H1 (cell line): ENCODE measurements around the gene H2BK1. TPM values are rescaled to one million over a fixed set of nuclear protein-coding genes. Genes with fewer than 3 reads are reported as not detected.

ENCODE experiments used
- CTCF ChIA-PET: fragments of 300-600 bp; sonication (Branson Sonifier 250); formaldehyde crosslinking; loops from one replicate; lab custom pipeline; 2021; ENCODE audit not compliant: partially characterized antibody; lab: Charles Lee
- POLR2A ChIA-PET: fragments of 300-600 bp; sonication (Branson Sonifier 250); formaldehyde crosslinking; loops from one replicate; lab custom pipeline; 2021; ENCODE audit warnings: inconsistent platforms; ENCODE audit not compliant: partially characterized antibody; lab: Charles Lee
- DNase-seq, 2 experiments: peaks; one replicate each; pipeline versions ENCODE4 v3.0.0 to v3.0.0-alpha.2; 2010 to 2022; ENCODE audit warnings: low spot score in 2 of 2, low read depth in 1 of 2, mixed read lengths in 1 of 2
- FAIRE-seq: peaks from 2 replicates; lab custom pipeline; 2011; peaks lifted over from hg19 to GRCh38; lab: Jason Lieb, UNC
- H2AFZ ChIP-seq: 2 replicates; pipeline ENCODE4 v1.8.1; 2012; ENCODE audit warnings: low read length, inconsistent platforms
- H2AK5ac ChIP-seq: 2 replicates; pipeline ENCODE4 v1.6.1; 2013; ENCODE audit warnings: low read depth, low read length
- H2BK120ac ChIP-seq: replicated peaks from 2 replicates; pipeline ENCODE3; 2013; ENCODE audit warnings: low read depth, low read length, inconsistent platforms
- H2BK12ac ChIP-seq: 2 replicates; pipeline ENCODE4 v1.6.1; 2013; ENCODE audit warnings: low read depth, low read length
- H2BK15ac ChIP-seq: 2 replicates; pipeline ENCODE4 v1.6.1; 2013; ENCODE audit warnings: low read length
- H2BK20ac ChIP-seq: 2 replicates; pipeline ENCODE4 v1.6.1; 2013; ENCODE audit warnings: low read length
- H2BK5ac ChIP-seq: 2 replicates; pipeline ENCODE4 v1.6.1; 2013; ENCODE audit warnings: low read depth, low read length
- H3K14ac ChIP-seq: 2 replicates; pipeline ENCODE4 v1.6.1; 2013; ENCODE audit warnings: inconsistent platforms; ENCODE audit not compliant: insufficient read length
- H3K18ac ChIP-seq: 2 replicates; pipeline ENCODE4 v1.6.1; 2013; ENCODE audit warnings: low read length; ENCODE audit errors: extremely low read depth
- H3K23ac ChIP-seq: 2 replicates; pipeline ENCODE4 v1.6.1; 2013; ENCODE audit warnings: inconsistent platforms; ENCODE audit not compliant: insufficient read length
- H3K23me2 ChIP-seq: 2 replicates; pipeline ENCODE4 v1.6.1; 2013; ENCODE audit warnings: low read depth, low read length
- H3K27ac ChIP-seq: 2 replicates; pipeline ENCODE4 v1.6.1; 2011; ENCODE audit warnings: low read depth, low read length, inconsistent platforms
- H3K27me3 ChIP-seq, 4 experiments: replicated peaks in 1 of 4; 1 replicate in 1 of 4; 2 replicates in 3 of 4; pipeline versions ENCODE4 v1.6.1 to v1.8.1; 2011 to 2013; ENCODE audit warnings: low read length in 3 of 4, mild to moderate bottlenecking in 3 of 4, inconsistent platforms in 2 of 4, mixed read lengths in 2 of 4, moderate library complexity in 1 of 4; ENCODE audit not compliant: control insufficient read depth in 3 of 4, insufficient read depth in 3 of 4; ENCODE audit errors: extremely low read depth in 1 of 4
- H3K36me3 ChIP-seq, 4 experiments: 2 replicates each; pipeline versions ENCODE4 v1.6.1 to v1.8.1; 2011 to 2013; ENCODE audit warnings: mild to moderate bottlenecking in 4 of 4, low read length in 3 of 4, moderate library complexity in 2 of 4, control low read depth in 1 of 4, inconsistent platforms in 1 of 4; ENCODE audit not compliant: insufficient read depth in 4 of 4, control insufficient read depth in 2 of 4
- H3K4ac ChIP-seq: replicated peaks from 2 replicates; pipeline ENCODE3; 2013; ENCODE audit warnings: low read length, low read depth, mixed read lengths, inconsistent platforms; ENCODE audit not compliant: insufficient read length
- H3K4me1 ChIP-seq, 4 experiments: replicated peaks in 1 of 4; 1 replicate in 1 of 4; 2 replicates in 3 of 4; pipeline versions ENCODE4 v1.6.1 to v1.8.1; 2011 to 2013; ENCODE audit warnings: low read length in 3 of 4, inconsistent platforms in 2 of 4, mixed read lengths in 1 of 4; ENCODE audit not compliant: insufficient read depth in 4 of 4, control insufficient read depth in 3 of 4
- H3K4me2 ChIP-seq, 2 experiments: 2 replicates each; pipeline versions ENCODE4 v1.6.1 to v1.8.1; 2011 to 2013; ENCODE audit warnings: low read depth in 2 of 2, low read length in 2 of 2, control low read depth in 1 of 2, inconsistent platforms in 1 of 2, mild to moderate bottlenecking in 1 of 2; ENCODE audit not compliant: insufficient read depth in 1 of 2
- H3K4me3 ChIP-seq, 4 experiments: fragments of 200-600, 300-600 bp in 1 of 4; sonication (generic), shearing (Covaris generic), sonication (Bioruptor Twin) in 1 of 4; 2 replicates each; pipeline versions ENCODE4 v1.5.1 to v1.8.1; 2011 to 2016; ENCODE audit warnings: low read length in 4 of 4, low read depth in 3 of 4, control low read depth in 2 of 4, inconsistent platforms in 2 of 4, mild to moderate bottlenecking in 2 of 4, mixed read lengths in 1 of 4, moderate library complexity in 1 of 4; ENCODE audit not compliant: insufficient read depth in 2 of 4; ENCODE audit errors: extremely low read depth in 1 of 4
- H3K56ac ChIP-seq: replicated peaks from 2 replicates; pipeline ENCODE3; 2013; ENCODE audit warnings: low read depth, mild to moderate bottlenecking, mixed read lengths, low read length, inconsistent platforms; ENCODE audit not compliant: insufficient read length
- H3K79me1 ChIP-seq: 2 replicates; pipeline ENCODE4 v1.6.1; 2013; ENCODE audit warnings: low read depth, low read length, control low read depth
- H3K79me2 ChIP-seq, 2 experiments: 2 replicates each; pipeline versions ENCODE4 v1.6.1 to v1.8.1; 2012 to 2013; ENCODE audit warnings: low read length in 2 of 2, mild to moderate bottlenecking in 2 of 2, inconsistent platforms in 1 of 2; ENCODE audit not compliant: insufficient read depth in 2 of 2, control insufficient read depth in 1 of 2
- H3K9ac ChIP-seq, 4 experiments: replicated peaks in 1 of 4; 1 replicate in 1 of 4; 2 replicates in 3 of 4; pipeline versions ENCODE4 v1.6.1 to v1.8.1; 2011 to 2013; ENCODE audit warnings: low read depth in 3 of 4, low read length in 3 of 4, control low read depth in 2 of 4, mild to moderate bottlenecking in 2 of 4, moderate library complexity in 2 of 4, inconsistent platforms in 1 of 4; ENCODE audit errors: extremely low read depth in 1 of 4
- H3K9me3 ChIP-seq, 2 experiments: 2 replicates each; pipeline versions ENCODE4 v1.6.1 to v1.8.1; 2012 to 2013; ENCODE audit warnings: mild to moderate bottlenecking in 2 of 2, moderate library complexity in 2 of 2, control low read depth in 1 of 2, inconsistent platforms in 1 of 2, low read depth in 1 of 2, low read length in 1 of 2, mixed read lengths in 1 of 2; ENCODE audit not compliant: insufficient read depth in 2 of 2
- H4K20me1 ChIP-seq, 2 experiments: replicated peaks in 1 of 2; 2 replicates each; pipeline versions ENCODE3 to v1.8.1; 2011 to 2013; ENCODE audit warnings: inconsistent platforms in 2 of 2, low read length in 2 of 2, mild to moderate bottlenecking in 1 of 2; ENCODE audit not compliant: insufficient read depth in 2 of 2, control insufficient read depth in 1 of 2
- H4K5ac ChIP-seq: 2 replicates; pipeline ENCODE4 v1.6.1; 2013; ENCODE audit warnings: low read length, low read depth, mixed read lengths, inconsistent platforms; ENCODE audit not compliant: insufficient read length
- H4K8ac ChIP-seq: 2 replicates; pipeline ENCODE4 v1.8.0; 2013; ENCODE audit warnings: mild to moderate bottlenecking, moderate library complexity, low read length, inconsistent platforms; ENCODE audit not compliant: insufficient read depth; ENCODE audit errors: extremely low read depth
- H4K91ac ChIP-seq: replicated peaks from 2 replicates; pipeline ENCODE3; 2013; ENCODE audit warnings: low read length, mixed read lengths, inconsistent platforms; ENCODE audit not compliant: insufficient read length
- ATF2 ChIP-seq: IDR thresholded peaks from 2 replicates; pipeline ENCODE4 v1.6.1; 2012; ENCODE audit warnings: low read length, inconsistent platforms
- E2F6 ChIP-seq: IDR thresholded peaks from 2 replicates; pipeline ENCODE4 v1.6.1; 2012; ENCODE audit warnings: inconsistent platforms
- EGR1 ChIP-seq: IDR thresholded peaks from 2 replicates; pipeline ENCODE4 v1.6.1; 2011; ENCODE audit warnings: low read depth, low read length, borderline replicate concordance
- JUN ChIP-seq: IDR thresholded peaks from 2 replicates; pipeline ENCODE4 v1.6.1; 2011; ENCODE audit warnings: low read depth, mild to moderate bottlenecking, improper control_type of control experiment, low read length
- KDM5A ChIP-seq: fragments of 200-600 bp; IDR thresholded peaks from 2 replicates; pipeline ENCODE4 v1.7.1; 2012; ENCODE audit warnings: mild to moderate bottlenecking, low read length, inconsistent platforms, mixed read lengths
- MAFK ChIP-seq: IDR thresholded peaks from 2 replicates; pipeline ENCODE4 v1.6.1; 2012; ENCODE audit warnings: low read depth, mild to moderate bottlenecking, improper control_type of control experiment, low read length
- POLR2AphosphoS5 ChIP-seq: IDR thresholded peaks from 2 replicates; pipeline ENCODE4 v1.6.1; 2011; ENCODE audit warnings: low read depth, low read length
- POU5F1 ChIP-seq: IDR thresholded peaks from 2 replicates; pipeline ENCODE4 v1.6.1; 2011; ENCODE audit warnings: low read depth, mild to moderate bottlenecking, low read length, moderate library complexity
- RAD21 ChIP-seq, 2 experiments: IDR thresholded peaks in 1 of 2; conservative IDR thresholded peaks in 1 of 2; 2 replicates each; pipeline ENCODE4 v1.6.1; 2011; ENCODE audit warnings: low read depth in 2 of 2, low read length in 2 of 2, improper control_type of control experiment in 1 of 2, inconsistent platforms in 1 of 2, mild to moderate bottlenecking in 1 of 2, moderate library complexity in 1 of 2
- SP1 ChIP-seq: IDR thresholded peaks from 2 replicates; pipeline ENCODE4 v1.6.1; 2011; ENCODE audit warnings: low read depth, low read length
- SP2 ChIP-seq: IDR thresholded peaks from 2 replicates; pipeline ENCODE4 v1.6.1; 2012; ENCODE audit warnings: mild to moderate bottlenecking, low read length, inconsistent platforms
- SRF ChIP-seq: IDR thresholded peaks from 2 replicates; pipeline ENCODE4 v1.6.1; 2011; ENCODE audit warnings: mild to moderate bottlenecking, low read depth, low read length, moderate library complexity
- TEAD4 ChIP-seq: IDR thresholded peaks from 2 replicates; pipeline ENCODE4 v1.6.1; 2012; ENCODE audit warnings: low read depth, low read length, inconsistent platforms, mixed read lengths
- WGBS, 2 experiments: shearing (Covaris generic) in 1 of 2; methylation state at CpG; one replicate each; pipeline versions ENCODE4 v1.1.6 to v1.1.7; 2013 to 2015; ENCODE audit warnings: low lambda C conversion rate in 2 of 2, mixed read lengths in 2 of 2, inconsistent platforms in 1 of 2, low coverage in 1 of 2, missing lambda C conversion rate in 1 of 2; ENCODE audit not compliant: insufficient replicate concordance in 2 of 2, insufficient coverage in 1 of 2, insufficient read length in 1 of 2; ENCODE audit errors: extremely low coverage in 1 of 2, missing lambda C conversion rate in 1 of 2; 5-methylcytosine and 5-hydroxymethylcytosine counted together
- polyA plus RNA-seq, 7 experiments: library from polyadenylated mRNA; depleted of rRNA in 3 of 7; stranded (reverse) in 5 of 7; unstranded in 2 of 7; fragments of >200 nt in 5 of 7; fragments of 200-250 nt in 2 of 7; gene quantifications; 1 replicate in 5 of 7; 2 replicates in 1 of 7; 4 replicates in 1 of 7; pipeline versions ENCODE4 v1.2.1 to v1.2.3, GENCODE V29; 2011 to 2013; ENCODE audit warnings: missing spikeins in 2 of 7, mixed read lengths in 2 of 7
- total RNA-seq: library from RNA; stranded (reverse); fragmentation: NEBNext Ultra II Directional; extraction: Animal tissue kit (Norgen Biotek cat#: 25700); gene quantifications from 2 replicates; pipeline ENCODE4 v1.2.1, GENCODE V29; 2021

Gene H2BK1
- total and polyA plus RNA-seq, 2 of the 8 experiments (the other 6 are each of a cell fraction or from before 2014, with no cell fraction given) = not detected

- H2BK15ac ChIP-seq = no peak overlapping the region
- TF ChIP-seq JUN (no peak), KDM5A (no peak), E2F6 (no peak), TEAD4 (no peak), MAFK (no peak), RAD21 (IDR thresholded peaks at IDR 0.05 in 1 of 2, conservative IDR thresholded peaks at IDR 0.05 in 1 of 2; ENCODE audit: low read depth in 2 of 2, low read length in 2 of 2) (no peak), POU5F1 (no peak), SP2 (no peak), EGR1 (no peak), SRF (no peak), POLR2AphosphoS5 (no peak), ATF2 (no peak), SP1 (no peak)
Observed at GRCh38 chr7:151231080-151231479, 20.8 kb upstream of the H2BK1 start.

More at GRCh38 chr7:151231080-151231479, 20.8 kb upstream of the H2BK1 start:
- peaks cover 3 to 9% (median 5%) of the 10 kb centered on the region in 4 experiments; a peak in 4 of 8 replicates for H3K36me3 ChIP-seq
- peaks cover 5 to 11% (median 8%) of the 10 kb centered on the region in 4 experiments; a peak in 6 of 7 replicates for H3K4me1 ChIP-seq
- FAIRE-seq (no peak), DNase-seq (no peak)
- no peaks in the 10 kb centered on the region for H3K27me3 ChIP-seq
- peaks cover 22% of the 10 kb centered on the region for H3K23me2 ChIP-seq
- no peak overlapping the region for H3K4me3 ChIP-seq
- no peak overlapping the region for H2BK12ac ChIP-seq
- ChIA-PET POLR2A (no interaction called here), CTCF (no interaction called here)
- no peak overlapping the region for H4K91ac ChIP-seq
- no peak overlapping the region for H3K14ac ChIP-seq
- no peak overlapping the region for H3K4ac ChIP-seq
- H3K27ac ChIP-seq = no peak overlapping the region
- H3K18ac ChIP-seq = no peak overlapping the region
- H2BK120ac ChIP-seq = no peak overlapping the region
- H2BK5ac ChIP-seq = no peak overlapping the region
- WGBS, 2 experiments = 86% methylated on average over 1 of the region's 1 CpG; no CpG with 5 or more reads in 1 of the 2 experiments
- H3K79me2 ChIP-seq = peaks cover 4 to 30% of the 10 kb centered on the region in 2 experiments; a peak in 3 of 4 replicates
- no peaks in the 10 kb centered on the region for H3K9me3 ChIP-seq
- no peak overlapping the region for H2AFZ ChIP-seq
- H2AK5ac ChIP-seq = no peak overlapping the region
- no peak overlapping the region for H3K56ac ChIP-seq
- H3K23ac ChIP-seq = no peak overlapping the region
- no peak overlapping the region; a peak in 1 of 4 replicates for H3K4me2 ChIP-seq
- H4K5ac ChIP-seq = no peak overlapping the region
- H3K9ac ChIP-seq = no peak overlapping the region
- no peak overlapping the region for H2BK20ac ChIP-seq
- H4K8ac ChIP-seq = no peak overlapping the region
- H4K20me1 ChIP-seq = peaks cover 0 to 6% of the 10 kb centered on the region in 2 experiments
- peaks cover 15% of the 10 kb centered on the region for H3K79me1 ChIP-seq
